GM23248 (cell line): ENCODE results near the gene DNM1. TPM values are rescaled to one million over a fixed set of nuclear protein-coding genes. Genes with fewer than 3 reads are reported as not detected.

Experiments
- DNase-seq: peaks from one replicate; pipeline ENCODE4 v3.0.0-alpha.2; 2015
- H2AFZ ChIP-seq: fragments of 200-600 bp; sonication (generic); 2 replicates; pipeline ENCODE4 v1.6.1; 2016; ENCODE audit warnings: antibody characterized with exemption
- H3F3A ChIP-seq: fragments of 200-600 bp; sonication (generic); 2 replicates; pipeline ENCODE4 v1.6.1; 2016; ENCODE audit warnings: mild to moderate bottlenecking, antibody characterized with exemption, mixed run types; ENCODE audit not compliant: insufficient read depth
- H3K27ac ChIP-seq: fragments of 200-600 bp; sonication (generic); 2 replicates; pipeline ENCODE4 v1.5.1; 2016; ENCODE audit warnings: mild to moderate bottlenecking
- H3K27me3 ChIP-seq: fragments of 200-600 bp; sonication (generic); replicated peaks from 2 replicates; pipeline ENCODE4 v1.6.1; 2016; ENCODE audit warnings: mild to moderate bottlenecking; ENCODE audit not compliant: insufficient read depth
- H3K36me3 ChIP-seq: fragments of 200-600 bp; sonication (generic); 2 replicates; pipeline ENCODE4 v1.6.1; 2016; ENCODE audit warnings: low read depth, mild to moderate bottlenecking
- H3K4me1 ChIP-seq: fragments of 200-600 bp; sonication (generic); 2 replicates; pipeline ENCODE4 v1.6.1; 2016; ENCODE audit warnings: mild to moderate bottlenecking; ENCODE audit not compliant: insufficient read depth
- H3K4me2 ChIP-seq: fragments of 200-600 bp; sonication (generic); one replicate; pipeline ENCODE4 v1.6.1; 2016; ENCODE audit warnings: mild to moderate bottlenecking; ENCODE audit not compliant: unreplicated experiment
- H3K4me3 ChIP-seq: fragments of 200-600 bp; sonication (generic); 2 replicates; pipeline ENCODE4 v1.5.1; 2016; ENCODE audit warnings: mild to moderate bottlenecking
- H3K79me2 ChIP-seq: fragments of 200-600 bp; sonication (generic); 2 replicates; pipeline ENCODE4 v1.6.1; 2016; ENCODE audit warnings: mild to moderate bottlenecking; ENCODE audit not compliant: insufficient read depth
- H3K9ac ChIP-seq: fragments of 200-600 bp; sonication (generic); 2 replicates; pipeline ENCODE4 v1.6.1; 2016; ENCODE audit warnings: mild to moderate bottlenecking
- H3K9me2 ChIP-seq: fragments of 200-600 bp; sonication (generic); 2 replicates; pipeline ENCODE4 v1.6.1; 2016; ENCODE audit warnings: mixed run types, mild to moderate bottlenecking, moderate library complexity; ENCODE audit not compliant: insufficient read depth
- H3K9me3 ChIP-seq: fragments of 200-600 bp; sonication (generic); one replicate; pipeline ENCODE4 v1.6.1; 2017; ENCODE audit warnings: low read depth
- H4K20me1 ChIP-seq: fragments of 200-600 bp; sonication (generic); 2 replicates; pipeline ENCODE4 v1.6.0; 2016; ENCODE audit not compliant: insufficient read depth
- EZH2 ChIP-seq: fragments of 200-600 bp; sonication (generic); IDR thresholded peaks from 2 replicates; pipeline ENCODE4 v1.6.1; 2018; ENCODE audit warnings: antibody characterized with exemption, mild to moderate bottlenecking; ENCODE audit not compliant: insufficient read depth, poor library complexity, severe bottlenecking
- EZH2phosphoT487 ChIP-seq: fragments of 200-600 bp; sonication (generic); IDR thresholded peaks from 2 replicates; pipeline ENCODE4 v1.6.1; 2018; ENCODE audit warnings: antibody characterized with exemption, moderate library complexity, mild to moderate bottlenecking, low read depth; ENCODE audit not compliant: insufficient read depth
- WGBS, 2 experiments: methylation state at CpG; one replicate each; pipeline ENCODE4 v1.1.6; 2015 to 2017; ENCODE audit warnings: low lambda C conversion rate in 2 of 2, low coverage in 1 of 2; ENCODE audit errors: missing lambda C conversion rate in 2 of 2; 5-methylcytosine and 5-hydroxymethylcytosine counted together
- in situ Hi-C: fragments of 300-500 bp; cut with MboI; formaldehyde crosslinking; loops from 2 replicates; pipeline ENCODE4 v1.15.0; 2020
- polyA plus RNA-seq: library from polyadenylated mRNA; unstranded; fragments of >200 nt; fragmentation: Nextera tagmentation; extraction: Ambion mirVana; gene quantifications from 2 replicates; pipeline ENCODE4 v1.2.1, GENCODE V29; 2016
- total RNA-seq: library from RNA; depleted of rRNA; stranded (reverse); fragments of >200 nt; shearing (Covaris generic); gene quantifications from 2 replicates; pipeline ENCODE4 v1.2.3, GENCODE V29; 2014

Gene DNM1
- total and polyA plus RNA-seq, 2 experiments from 2014 or later: 12.1 to 19.0 TPM

DNA sequence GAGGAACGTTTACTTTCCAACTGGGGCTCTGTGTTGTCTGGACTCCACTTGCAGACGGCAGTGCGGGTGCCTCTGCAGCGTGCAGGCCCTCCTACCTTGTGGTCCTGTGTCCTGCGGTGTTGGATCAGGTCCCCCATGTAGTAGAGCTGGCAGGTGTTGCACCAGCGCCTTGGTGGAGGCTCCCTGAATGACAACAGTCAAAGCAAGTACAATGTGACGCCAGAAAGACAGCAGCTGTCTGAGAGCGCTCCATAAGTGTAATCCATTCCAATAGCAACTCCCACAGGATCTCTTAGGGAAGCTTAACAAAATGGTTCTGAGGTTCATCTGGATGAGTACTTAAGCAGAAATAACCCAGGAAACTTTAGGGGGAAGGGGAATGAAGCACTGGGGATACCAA lies 33.3 kb upstream of the DNM1 start:
- H3K36me3 ChIP-seq: peaks cover 13% of the 10 kb centered on the region
- in situ Hi-C loops: no loop called here

GRCh38 chr9:128174062-128174461 lies 29.1 kb upstream of the DNM1 start:
- no peak for DNase-seq
- WGBS, 2 experiments: 89 to 93% methylated on average over 4 of the region's 4 CpGs

More for the DNA sequence above, 33.3 kb upstream of the DNM1 start:
- DNase-seq: no peak
- Histone ChIP-seq H3K27ac (no peak overlapping the region), H2AFZ (no peak overlapping the region), H3F3A (0 out of 2 replicates have a peak, but pooled peaks cover 5% of the 10 kb centered on the region), H3K9me3 (no peaks in the 10 kb centered on the region), H4K20me1 (no peaks in the 10 kb centered on the region), H3K4me2 (no peak overlapping the region), H3K9ac (no peak overlapping the region), H3K79me2 (peaks cover 4% of the 10 kb centered on the region; the same call in 1 of the 2 replicates), H3K4me3 (no peak overlapping the region), H3K4me1 (no peaks in the 10 kb centered on the region), H3K27me3 (no peaks in the 10 kb centered on the region), H3K9me2 (no peaks in the 10 kb centered on the region)
- WGBS, 2 experiments: 84 to 86% methylated on average over 8 of the region's 8 CpGs
- TF ChIP-seq EZH2: no peak
- no peak for TF ChIP-seq EZH2phosphoT487

GRCh38 chr9:128175102-128175563 lies 28.0 kb upstream of the DNM1 start:
- H3K4me2 ChIP-seq: no peak overlapping the region
- no peak overlapping the region for H3K4me3 ChIP-seq
- H3K27ac ChIP-seq: 0 out of 2 replicates have a peak overlapping the region, but pooled peaks have one; percentile 16
- H3K9ac ChIP-seq: no peak overlapping the region
- peaks cover 22% of the 10 kb centered on the region for H3K36me3 ChIP-seq
- H4K20me1 ChIP-seq: no peaks in the 10 kb centered on the region
- in situ Hi-C loops: no loop called here
- no peaks in the 10 kb centered on the region for H3K9me2 ChIP-seq
- H2AFZ ChIP-seq: no peak overlapping the region
- H3K4me1 ChIP-seq: no peaks in the 10 kb centered on the region
- no peaks in the 10 kb centered on the region for H3K9me3 ChIP-seq
- peak; percentile 65 for DNase-seq
- no peaks in the 10 kb centered on the region for H3K27me3 ChIP-seq
- TF ChIP-seq EZH2phosphoT487: no peak
- no peak for TF ChIP-seq EZH2
- 53 to 54% methylated on average over 8 of the region's 8 CpGs for WGBS, 2 experiments
- H3K79me2 ChIP-seq: peaks cover 4% of the 10 kb centered on the region; the same call in 1 of the 2 replicates
- H3F3A ChIP-seq: no peaks in the 10 kb centered on the region

More at GRCh38 chr9:128174062-128174461, 29.1 kb upstream of the DNM1 start:
- no peak overlapping the region for H3K27ac ChIP-seq
- no peak overlapping the region for H3K9ac ChIP-seq
- H3K4me3 ChIP-seq: no peak overlapping the region
- no peak for TF ChIP-seq EZH2phosphoT487
- no peak for TF ChIP-seq EZH2
- H2AFZ ChIP-seq: no peak overlapping the region
- H3F3A ChIP-seq: no peaks in the 10 kb centered on the region
- no peaks in the 10 kb centered on the region for H3K4me1 ChIP-seq
- peaks cover 21% of the 10 kb centered on the region for H3K36me3 ChIP-seq
- no peaks in the 10 kb centered on the region for H4K20me1 ChIP-seq
- no peaks in the 10 kb centered on the region for H3K9me2 ChIP-seq
- in situ Hi-C loops: no loop called here
- H3K27me3 ChIP-seq: no peaks in the 10 kb centered on the region
- H3K9me3 ChIP-seq: no peaks in the 10 kb centered on the region
- H3K79me2 ChIP-seq: peaks cover 4% of the 10 kb centered on the region; the same call in 1 of the 2 replicates
- H3K4me2 ChIP-seq: no peak overlapping the region

- no peak for DNase-seq
- H3K9ac ChIP-seq: no peak overlapping the region
- 92 to 98% methylated on average over 2 of the region's 2 CpGs for WGBS, 2 experiments
Observed at GRCh38 chr9:128175726-128176125, 27.5 kb upstream of the DNM1 start.

More at GRCh38 chr9:128175726-128176125, 27.5 kb upstream of the DNM1 start:
- Histone ChIP-seq H3K79me2 (peaks cover 4% of the 10 kb centered on the region; the same call in 1 of the 2 replicates), H3F3A (no peaks in the 10 kb centered on the region), H3K27ac (no peak overlapping the region), H2AFZ (no peak overlapping the region), H3K9me3 (no peaks in the 10 kb centered on the region), H3K4me3 (no peak overlapping the region), H4K20me1 (no peaks in the 10 kb centered on the region), H3K9me2 (no peaks in the 10 kb centered on the region), H3K4me1 (no peaks in the 10 kb centered on the region), H3K4me2 (no peak overlapping the region), H3K36me3 (peaks cover 23% of the 10 kb centered on the region), H3K27me3 (no peaks in the 10 kb centered on the region)
- in situ Hi-C loops: no loop called here
- TF ChIP-seq EZH2phosphoT487 (no peak), EZH2 (no peak)
